CD14-positive monocyte (primary cell): ENCODE results near the gene ARMH1. TPM values are rescaled to one million over a fixed set of nuclear protein-coding genes. Genes with fewer than 3 reads are reported as not detected.
A peak's percentile ranks its signal among the peaks of the same experiment; 100 is the strongest.

Experiments used
- DNase-seq, 3 donors: peaks; one replicate each; pipeline ENCODE4 v3.0.0-alpha.2; 2011 to 2022
- H2AFZ ChIP-seq: 2 replicates; pipeline ENCODE4 v1.6.0; 2012; ENCODE audit warnings: mild to moderate bottlenecking, low read depth, low read length, inconsistent platforms; ENCODE audit not compliant: insufficient read depth, poor library complexity, severe bottlenecking
- H3K27ac ChIP-seq, 2 donors: 1 replicate in 1 of 2; 2 replicates in 1 of 2; pipeline ENCODE4 v1.5.1; 2012 to 2013; ENCODE audit warnings: low read length in 2 of 2, control low read depth in 1 of 2, inconsistent platforms in 1 of 2, low read depth in 1 of 2, mild to moderate bottlenecking in 1 of 2
- H3K27me3 ChIP-seq, 2 donors: one replicate each; pipeline versions ENCODE4 v1.6.0 to v1.6.1; 2011 to 2013; ENCODE audit warnings: low read length in 2 of 2; ENCODE audit not compliant: control insufficient read depth in 2 of 2, insufficient read depth in 2 of 2
- H3K36me3 ChIP-seq, 2 donors: replicated peaks in 1 of 2; 1 replicate in 1 of 2; 2 replicates in 1 of 2; pipeline versions ENCODE4 v1.5.1 to v1.6.1; 2012 to 2013; ENCODE audit warnings: low read length in 2 of 2, control low read depth in 1 of 2, inconsistent platforms in 1 of 2, mild to moderate bottlenecking in 1 of 2; ENCODE audit not compliant: insufficient read depth in 2 of 2, control insufficient read depth in 1 of 2
- H3K4me1 ChIP-seq, 2 donors: 1 replicate in 1 of 2; 2 replicates in 1 of 2; pipeline versions ENCODE4 v1.5.1 to v1.6.1; 2012 to 2013; ENCODE audit warnings: low read length in 2 of 2, control low read depth in 1 of 2, inconsistent platforms in 1 of 2, mild to moderate bottlenecking in 1 of 2, moderate library complexity in 1 of 2; ENCODE audit not compliant: insufficient read depth in 2 of 2, control insufficient read depth in 1 of 2
- H3K4me2 ChIP-seq: replicated peaks from 2 replicates; pipeline ENCODE3; 2012; ENCODE audit warnings: low read length, moderate library complexity, mild to moderate bottlenecking; ENCODE audit not compliant: poor library complexity, severe bottlenecking; ENCODE audit errors: extremely low read depth
- H3K4me3 ChIP-seq, 3 experiments: fragments of 200-600 bp in 1 of 3; sonication (generic) in 1 of 3; replicated peaks in 1 of 3; 1 replicate in 2 of 3; 2 replicates in 1 of 3; pipeline ENCODE4 v1.5.1; 2011 to 2013; ENCODE audit warnings: low read length in 3 of 3, mild to moderate bottlenecking in 3 of 3, control low read depth in 2 of 3, low read depth in 2 of 3, inconsistent platforms in 1 of 3, moderate library complexity in 1 of 3
- H3K79me2 ChIP-seq: 2 replicates; pipeline ENCODE4 v1.6.0; 2012; ENCODE audit warnings: mild to moderate bottlenecking, control low read depth, inconsistent platforms, low read length, moderate library complexity; ENCODE audit not compliant: insufficient read depth
- H3K9ac ChIP-seq: 2 replicates; pipeline ENCODE4 v1.6.0; 2017; ENCODE audit warnings: low read length, mild to moderate bottlenecking; ENCODE audit not compliant: insufficient read depth, poor library complexity, severe bottlenecking
- H3K9me3 ChIP-seq, 2 donors: replicated peaks in 1 of 2; 1 replicate in 1 of 2; 2 replicates in 1 of 2; pipeline versions ENCODE4 v1.5.1 to v1.6.1; 2012 to 2013; ENCODE audit warnings: low read length in 2 of 2, control low read depth in 1 of 2; ENCODE audit not compliant: control insufficient read depth in 1 of 2, insufficient read depth in 1 of 2
- H4K20me1 ChIP-seq: 2 replicates; pipeline ENCODE4 v1.6.0; 2012; ENCODE audit warnings: mild to moderate bottlenecking, low read length, control low read depth, moderate library complexity; ENCODE audit not compliant: insufficient read depth
- H3K27ac Mint-ChIP-seq, 7 donors: one replicate each; pipeline ENCODE4 v1.8.0; 2020; ENCODE audit warnings: mild to moderate bottlenecking in 7 of 7, mixed read lengths in 7 of 7, moderate library complexity in 6 of 7, inconsistent platforms in 2 of 7
- H3K27me3 Mint-ChIP-seq, 3 donors: one replicate each; pipeline ENCODE4 v1.8.0; 2021 to 2022; ENCODE audit warnings: low read depth in 3 of 3, mild to moderate bottlenecking in 3 of 3, mixed read lengths in 3 of 3, moderate library complexity in 3 of 3, inconsistent platforms in 1 of 3
- H3K36me3 Mint-ChIP-seq, 2 donors: one replicate each; pipeline ENCODE4 v1.8.0; 2020; ENCODE audit warnings: mixed read lengths in 2 of 2, inconsistent platforms in 1 of 2, mild to moderate bottlenecking in 1 of 2
- H3K4me1 Mint-ChIP-seq: one replicate; pipeline ENCODE4 v1.8.0; 2020; ENCODE audit warnings: mild to moderate bottlenecking, mixed read lengths
- H3K4me3 Mint-ChIP-seq, 2 donors: one replicate each; pipeline ENCODE4 v1.8.0; 2020; ENCODE audit warnings: mild to moderate bottlenecking in 2 of 2, mixed read lengths in 2 of 2, moderate library complexity in 1 of 2
- H3K9me3 Mint-ChIP-seq, 7 donors: one replicate each; pipeline ENCODE4 v1.8.0; 2020 to 2022; ENCODE audit warnings: mixed read lengths in 7 of 7, mild to moderate bottlenecking in 6 of 7, moderate library complexity in 6 of 7, inconsistent platforms in 2 of 7
- WGBS: methylation state at CpG from one replicate; pipeline ENCODE4 v1.1.5; 2013; ENCODE audit warnings: missing lambda C conversion rate; ENCODE audit not compliant: insufficient coverage; 5-methylcytosine and 5-hydroxymethylcytosine counted together
- intact Hi-C, 2 donors: fragments of 100-400 bp; cut with micrococcal nuclease; formaldehyde crosslinking; loops; one replicate each; pipeline versions ENCODE4 v1.15.0 to v1.15.1; 2023
- polyA plus RNA-seq, 3 donors: library from polyadenylated mRNA; depleted of rRNA in 1 of 3; unstranded in 2 of 3; stranded (reverse) in 1 of 3; fragments of 300-500 nt in 2 of 3; fragments of >200 nt in 1 of 3; fragmentation: Illumina TruSeq in 2 of 3; gene quantifications; 1 replicate in 2 of 3; 2 replicates in 1 of 3; pipeline ENCODE4 v1.2.3, GENCODE V29; 2012 to 2021
- TF ChIP-seq, protein P1 (sequence below): fragments of 200-600 bp; IDR thresholded peaks from one replicate; pipeline ENCODE4 v1.8.0; 2022; ENCODE audit warnings: antibody characterized with exemption, mild to moderate bottlenecking

Gene ARMH1
- polyA plus RNA-seq, 3 donors: 14.7 to 209 (median 15.8) TPM

DNA sequence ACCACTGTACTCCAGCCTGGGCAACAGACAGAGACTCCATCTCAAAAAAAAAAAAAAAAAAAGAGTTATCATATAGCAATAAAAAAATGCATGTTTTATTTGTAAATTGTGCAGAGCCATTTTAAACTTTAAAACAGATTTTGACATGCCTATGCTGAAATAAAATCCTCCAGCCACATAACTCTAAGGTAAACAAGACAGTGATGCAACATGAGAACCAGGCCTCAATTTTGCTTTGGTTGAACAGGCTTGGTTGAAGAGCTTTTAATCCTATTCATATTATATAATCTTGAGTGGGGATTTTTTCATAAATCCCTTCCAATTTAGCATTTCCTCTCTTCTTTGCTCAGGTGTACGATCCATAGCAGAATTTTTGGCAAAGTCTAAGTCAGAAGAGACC lies 26.1 kb downstream of the ARMH1 start:
- no CpG with 5 or more reads among the region's 1 CpG for WGBS
- Mint-ChIP-seq H3K27ac (no peak overlapping the region), H3K27me3 (peaks cover 21 to 39% (median 33%) of the 10 kb centered on the region in 3 donors), H3K36me3 (peaks cover 0 to 2% of the 10 kb centered on the region in 2 donors), H3K4me1 (peaks cover 26% of the 10 kb centered on the region), H3K4me3 (no peak overlapping the region), H3K9me3 (peaks cover 0 to 3% (median 0%) of the 10 kb centered on the region in 7 donors)
- no peak overlapping the region for H3K4me3 ChIP-seq
- no peaks in the 10 kb centered on the region for H3K9me3 ChIP-seq
- H3K9ac ChIP-seq: no peak overlapping the region
- no peak for DNase-seq
- no peaks in the 10 kb centered on the region for H3K79me2 ChIP-seq
- no peak overlapping the region for H3K4me2 ChIP-seq
- peaks cover 30% of the 10 kb centered on the region in 2 donors for H3K4me1 ChIP-seq
- no peak overlapping the region for H2AFZ ChIP-seq
- TF ChIP-seq, protein P1, sequence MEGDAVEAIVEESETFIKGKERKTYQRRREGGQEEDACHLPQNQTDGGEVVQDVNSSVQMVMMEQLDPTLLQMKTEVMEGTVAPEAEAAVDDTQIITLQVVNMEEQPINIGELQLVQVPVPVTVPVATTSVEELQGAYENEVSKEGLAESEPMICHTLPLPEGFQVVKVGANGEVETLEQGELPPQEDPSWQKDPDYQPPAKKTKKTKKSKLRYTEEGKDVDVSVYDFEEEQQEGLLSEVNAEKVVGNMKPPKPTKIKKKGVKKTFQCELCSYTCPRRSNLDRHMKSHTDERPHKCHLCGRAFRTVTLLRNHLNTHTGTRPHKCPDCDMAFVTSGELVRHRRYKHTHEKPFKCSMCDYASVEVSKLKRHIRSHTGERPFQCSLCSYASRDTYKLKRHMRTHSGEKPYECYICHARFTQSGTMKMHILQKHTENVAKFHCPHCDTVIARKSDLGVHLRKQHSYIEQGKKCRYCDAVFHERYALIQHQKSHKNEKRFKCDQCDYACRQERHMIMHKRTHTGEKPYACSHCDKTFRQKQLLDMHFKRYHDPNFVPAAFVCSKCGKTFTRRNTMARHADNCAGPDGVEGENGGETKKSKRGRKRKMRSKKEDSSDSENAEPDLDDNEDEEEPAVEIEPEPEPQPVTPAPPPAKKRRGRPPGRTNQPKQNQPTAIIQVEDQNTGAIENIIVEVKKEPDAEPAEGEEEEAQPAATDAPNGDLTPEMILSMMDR: no peak
- peaks cover 0 to 9% of the 10 kb centered on the region in 2 donors for H3K27me3 ChIP-seq
- intact Hi-C loops: no loop called here
- no peaks in the 10 kb centered on the region for H4K20me1 ChIP-seq
- H3K27ac ChIP-seq: no peak overlapping the region
- H3K36me3 ChIP-seq: no peaks in the 10 kb centered on the region

DNA sequence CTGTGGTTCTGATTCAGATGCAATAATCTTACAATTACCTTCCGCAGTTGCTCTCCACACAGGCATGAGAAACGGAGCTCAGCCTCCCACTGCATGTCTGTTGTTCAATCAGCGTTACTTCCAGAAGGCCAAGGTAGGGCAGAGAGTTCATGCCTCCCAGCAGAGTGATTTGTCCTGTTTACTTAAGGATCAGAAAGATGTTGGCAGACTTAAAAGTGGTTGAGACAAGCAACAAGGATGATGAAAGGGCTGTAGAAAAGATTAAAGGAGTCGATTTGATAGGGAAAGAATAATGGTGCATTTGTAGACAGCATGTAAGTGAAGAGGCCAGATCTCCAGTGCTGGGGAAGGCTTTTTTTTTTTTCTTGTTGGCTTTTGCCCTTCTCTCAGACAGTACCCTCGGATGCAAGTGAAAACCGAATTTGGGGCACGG lies 26.6 kb downstream of the ARMH1 start:
- TF ChIP-seq, protein P1: no peak
- Mint-ChIP-seq H3K27me3 (peaks cover 22 to 39% (median 31%) of the 10 kb centered on the region in 3 donors), H3K9me3 (peaks cover 0 to 3% (median 0%) of the 10 kb centered on the region in 7 donors), H3K4me1 (peaks cover 24% of the 10 kb centered on the region), H3K4me3 (peak overlapping the region in 1 of 2 donors; percentile 12), H3K36me3 (peaks cover 0 to 2% of the 10 kb centered on the region in 2 donors), H3K27ac (no peak overlapping the region)
- no peak for DNase-seq
- no peaks in the 10 kb centered on the region for H3K36me3 ChIP-seq
- 92% methylated on average over 4 of the region's 7 CpGs for WGBS
- no peaks in the 10 kb centered on the region for H3K9me3 ChIP-seq
- no peak overlapping the region for H3K4me2 ChIP-seq
- no peak overlapping the region for H3K27ac ChIP-seq
- H3K4me3 ChIP-seq: no peak overlapping the region
- no peaks in the 10 kb centered on the region for H3K79me2 ChIP-seq
- peaks cover 28 to 29% of the 10 kb centered on the region in 2 donors for H3K4me1 ChIP-seq
- no peak overlapping the region for H3K9ac ChIP-seq
- intact Hi-C loops: no loop called here
- H2AFZ ChIP-seq: no peak overlapping the region
- H3K27me3 ChIP-seq: peaks cover 0 to 9% of the 10 kb centered on the region in 2 donors
- H4K20me1 ChIP-seq: no peaks in the 10 kb centered on the region
